ENCODE results near the gene EFNA1. TPM values are rescaled to one million over a fixed set of nuclear protein-coding genes. Genes with fewer than 3 reads are reported as not detected.

Gene EFNA1
- total RNA-seq, 1 donor from 2014 or later, result 178 TPM

GRCh38 chr1:155182052-155182550 lies 54.4 kb downstream of the EFNA1 start:
- H3K27ac ChIP-seq, result no peak overlapping the region
- no peaks in the 10 kb centered on the region for H3K27me3 ChIP-seq
- H3K4me3 ChIP-seq, result no peak overlapping the region
- intact Hi-C loops (cut with DNase I), result no loop called here
- no peak for TF ChIP-seq CTCF (IDR thresholded peaks at IDR 0.05)
- DNase-seq (no peak), ATAC-seq (no peak)
- no peaks in the 10 kb centered on the region for H3K36me3 ChIP-seq
- peaks cover 15% of the 10 kb centered on the region for H3K4me1 ChIP-seq
- no peaks in the 10 kb centered on the region for H3K9me3 ChIP-seq

GRCh38 chr1:155183775-155184221 lies 56.1 kb downstream of the EFNA1 start:
- Histone ChIP-seq H3K4me1 (peaks cover 13% of the 10 kb centered on the region), H3K27ac (no peak overlapping the region)

GRCh38 chr1:155184351-155184811 lies 56.7 kb downstream of the EFNA1 start:
- intact Hi-C loops (cut with DNase I), result no loop called here
- no peaks in the 10 kb centered on the region for H3K9me3 ChIP-seq
- H3K27ac ChIP-seq, result no peak overlapping the region
- H3K4me1 ChIP-seq, result peaks cover 13% of the 10 kb centered on the region
- no peak for TF ChIP-seq CTCF (IDR thresholded peaks at IDR 0.05)
- H3K27me3 ChIP-seq, result no peaks in the 10 kb centered on the region
- no peak for DNase-seq
- no peak for ATAC-seq
- H3K4me3 ChIP-seq, result no peak overlapping the region
- H3K36me3 ChIP-seq, result no peaks in the 10 kb centered on the region

More at GRCh38 chr1:155183775-155184221, 56.1 kb downstream of the EFNA1 start:
- no peak for TF ChIP-seq CTCF (IDR thresholded peaks at IDR 0.05)
- ATAC-seq (no peak), DNase-seq (no peak)
- Histone ChIP-seq H3K36me3 (no peaks in the 10 kb centered on the region), H3K9me3 (no peaks in the 10 kb centered on the region), H3K4me3 (no peak overlapping the region), H3K27me3 (no peaks in the 10 kb centered on the region)
- intact Hi-C loops (cut with DNase I), result no loop called here

Other genes with a start within 250 kb of the EFNA1 start
- 38.4 TPM for gene PMVK, start 191.2 kb upstream of the EFNA1 start, total RNA-seq
- 75.7 TPM for gene PBXIP1, start 171.8 kb upstream of the EFNA1 start, total RNA-seq
- 27.0 TPM for gene PYGO2, start 166.1 kb upstream of the EFNA1 start, total RNA-seq
- gene SHC1, start 157.1 kb upstream of the EFNA1 start, total RNA-seq, result 120 TPM
- 27.0 TPM for gene CKS1B, start 153.2 kb upstream of the EFNA1 start, total RNA-seq
- 29.0 TPM for gene FLAD1, start 144.5 kb upstream of the EFNA1 start, total RNA-seq
- gene LENEP, start 134.3 kb upstream of the EFNA1 start, total RNA-seq, result not detected
- gene ZBTB7B, start 125.1 kb upstream of the EFNA1 start, total RNA-seq, result 80.4 TPM
- gene DCST2, start 94.1 kb upstream of the EFNA1 start, total RNA-seq, result 1.5 TPM
- not detected for gene DCST1, start 94.1 kb upstream of the EFNA1 start, total RNA-seq
- 163 TPM for gene ADAM15, start 76.6 kb upstream of the EFNA1 start, total RNA-seq
- 5.3 TPM for gene EFNA4, start 64.1 kb upstream of the EFNA1 start, total RNA-seq
- 1.0 TPM for gene EFNA3, start 49.0 kb upstream of the EFNA1 start, total RNA-seq
- 44.7 TPM for gene SLC50A1, start 8.0 kb downstream of the EFNA1 start, total RNA-seq
- gene DPM3, start 12.7 kb downstream of the EFNA1 start, total RNA-seq, result 71.1 TPM
- gene KRTCAP2, start 45.4 kb downstream of the EFNA1 start, total RNA-seq, result 130 TPM
- gene TRIM46, start 46.0 kb downstream of the EFNA1 start, total RNA-seq, result 0.43 TPM
- gene THBS3, start 80.0 kb downstream of the EFNA1 start, total RNA-seq, result 24.9 TPM
- 28.4 TPM for gene MTX1, start 80.8 kb downstream of the EFNA1 start, total RNA-seq
- 27.8 TPM for gene ENTREP3, start 127.6 kb downstream of the EFNA1 start, total RNA-seq
- 70.9 TPM for gene SCAMP3, start 134.5 kb downstream of the EFNA1 start, total RNA-seq
- gene CLK2, start 145.6 kb downstream of the EFNA1 start, total RNA-seq, result 51.2 TPM
- 2.6 TPM for gene HCN3, start 149.6 kb downstream of the EFNA1 start, total RNA-seq
- not detected for gene PKLR, start 173.6 kb downstream of the EFNA1 start, total RNA-seq
- gene FDPS, start 181.0 kb downstream of the EFNA1 start, total RNA-seq, result 225 TPM
- gene RUSC1, start 193.0 kb downstream of the EFNA1 start, total RNA-seq, result 27.0 TPM

Data from upper lobe of right lung (tissue), 1 donor.